ENCODE results near the gene TBCA. TPM values are rescaled to one million over a fixed set of nuclear protein-coding genes. Genes with fewer than 3 reads are reported as not detected.

The TBCA gene
- total and polyA plus RNA-seq, 2 donors (not counting 3 experiments of a cell fraction or from before 2014, with no cell fraction given), result 48.2 to 206 TPM

DNA sequence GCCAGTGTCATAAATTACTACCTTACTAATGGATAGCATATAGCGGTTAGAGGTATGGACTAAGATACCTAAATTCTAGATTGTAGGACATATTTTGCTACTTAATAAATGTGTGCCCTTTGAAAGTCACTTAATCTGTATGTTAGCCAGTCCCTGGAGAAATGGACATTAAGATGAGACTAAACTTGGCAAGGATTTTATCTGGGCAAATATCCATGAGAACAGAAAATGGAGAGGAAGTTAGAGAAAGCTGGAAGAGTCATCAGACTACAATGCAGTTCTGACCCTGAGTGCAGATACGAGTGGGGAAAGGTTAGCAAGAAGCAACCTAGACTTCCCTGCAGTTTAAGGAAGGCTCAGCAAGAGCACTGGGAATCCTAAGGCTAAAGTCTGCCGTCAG lies 33.0 kb downstream of the TBCA start:
- no peaks in the 10 kb centered on the region for H3K9me1 ChIP-seq (replicated peaks; ENCODE audit: control insufficient read depth, extremely low read depth, insufficient read depth, low read length)
- no peak overlapping the region for H3K4me2 ChIP-seq (ENCODE audit: insufficient read depth, low read length)
- H3K9ac ChIP-seq (replicated peaks; ENCODE audit: extremely low read depth, insufficient read depth, low read length), result no peak overlapping the region
- H3K27ac ChIP-seq (ENCODE audit: insufficient read depth, low read depth, low read length), result no peak overlapping the region
- no peaks in the 10 kb centered on the region for H3K27me3 ChIP-seq (ENCODE audit: control insufficient read depth in 2 of 2, insufficient read depth in 2 of 2, low read length in 2 of 2)
- H3K36me3 ChIP-seq (ENCODE audit: control insufficient read depth in 2 of 2, extremely low read depth in 1 of 2, insufficient read depth in 2 of 2, low read length in 2 of 2), result peaks cover 0 to 2% of the 10 kb centered on the region in 2 experiments
- no peak overlapping the region for H3K4me3 ChIP-seq (replicated peaks in 1 of 3; ENCODE audit: insufficient read depth in 1 of 3, low read depth in 1 of 3, low read length in 3 of 3)
- no peaks in the 10 kb centered on the region for H3K9me3 ChIP-seq (replicated peaks; ENCODE audit: control insufficient read depth, insufficient read depth, low read length)
- H3K4me1 ChIP-seq (ENCODE audit: control insufficient read depth, extremely low read depth, insufficient read depth, low read length), result peaks cover 12% of the 10 kb centered on the region
- dilution Hi-C loops (cut with MboI; ENCODE audit: extremely low pct_ligation_motif_present, low sequenced_read_pairs), result no loop called here
- FAIRE-seq (peak; percentile 61), DNase-seq (ENCODE audit: low read depth, low spot score) (peak; percentile 67)
- ChIA-PET POLR2A (no interaction called here), CTCF (interaction anchor here (0.6 to 1.1 kb wide), 3 partner anchors 9 to 17 kb away, joined by 3 to 4 read pairs (median 3); no protein-coding TSS in a partner anchor)
- intact Hi-C loops (cut with micrococcal nuclease), result no loop called here
- peaks cover 76% of the 10 kb centered on the region for H3K79me2 ChIP-seq (ENCODE audit: control insufficient read depth, insufficient read depth, low read length)
- H4K20me1 ChIP-seq (replicated peaks; ENCODE audit: control insufficient read depth, extremely low read depth, insufficient read depth, low read length), result peaks cover 10% of the 10 kb centered on the region
- no TSS peak for BruUV-seq (replicated peaks)
- H2AFZ ChIP-seq (ENCODE audit: low read depth, low read length), result no peak overlapping the region
- TF ChIP-seq, protein P1, sequence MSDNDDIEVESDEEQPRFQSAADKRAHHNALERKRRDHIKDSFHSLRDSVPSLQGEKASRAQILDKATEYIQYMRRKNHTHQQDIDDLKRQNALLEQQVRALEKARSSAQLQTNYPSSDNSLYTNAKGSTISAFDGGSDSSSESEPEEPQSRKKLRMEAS (IDR thresholded peaks at IDR 0.05; ENCODE audit: insufficient read depth, insufficient read length), result no peak
- TF ChIP-seq POLR2AphosphoS5 (IDR thresholded peaks at IDR 0.05; ENCODE audit: insufficient read depth, low read depth, low read length), result peak; percentile 20
- TF ChIP-seq, protein P2, sequence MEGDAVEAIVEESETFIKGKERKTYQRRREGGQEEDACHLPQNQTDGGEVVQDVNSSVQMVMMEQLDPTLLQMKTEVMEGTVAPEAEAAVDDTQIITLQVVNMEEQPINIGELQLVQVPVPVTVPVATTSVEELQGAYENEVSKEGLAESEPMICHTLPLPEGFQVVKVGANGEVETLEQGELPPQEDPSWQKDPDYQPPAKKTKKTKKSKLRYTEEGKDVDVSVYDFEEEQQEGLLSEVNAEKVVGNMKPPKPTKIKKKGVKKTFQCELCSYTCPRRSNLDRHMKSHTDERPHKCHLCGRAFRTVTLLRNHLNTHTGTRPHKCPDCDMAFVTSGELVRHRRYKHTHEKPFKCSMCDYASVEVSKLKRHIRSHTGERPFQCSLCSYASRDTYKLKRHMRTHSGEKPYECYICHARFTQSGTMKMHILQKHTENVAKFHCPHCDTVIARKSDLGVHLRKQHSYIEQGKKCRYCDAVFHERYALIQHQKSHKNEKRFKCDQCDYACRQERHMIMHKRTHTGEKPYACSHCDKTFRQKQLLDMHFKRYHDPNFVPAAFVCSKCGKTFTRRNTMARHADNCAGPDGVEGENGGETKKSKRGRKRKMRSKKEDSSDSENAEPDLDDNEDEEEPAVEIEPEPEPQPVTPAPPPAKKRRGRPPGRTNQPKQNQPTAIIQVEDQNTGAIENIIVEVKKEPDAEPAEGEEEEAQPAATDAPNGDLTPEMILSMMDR (IDR thresholded peaks at IDR 0.05; ENCODE audit: extremely low read depth in 1 of 2, insufficient read depth in 1 of 2, low read depth in 1 of 2, low read length in 2 of 2), result no peak
- TF ChIP-seq GATA2 (IDR thresholded peaks at IDR 0.05; ENCODE audit: insufficient read depth, insufficient read length, low read depth, low read length), result peak; percentile 27

DNA sequence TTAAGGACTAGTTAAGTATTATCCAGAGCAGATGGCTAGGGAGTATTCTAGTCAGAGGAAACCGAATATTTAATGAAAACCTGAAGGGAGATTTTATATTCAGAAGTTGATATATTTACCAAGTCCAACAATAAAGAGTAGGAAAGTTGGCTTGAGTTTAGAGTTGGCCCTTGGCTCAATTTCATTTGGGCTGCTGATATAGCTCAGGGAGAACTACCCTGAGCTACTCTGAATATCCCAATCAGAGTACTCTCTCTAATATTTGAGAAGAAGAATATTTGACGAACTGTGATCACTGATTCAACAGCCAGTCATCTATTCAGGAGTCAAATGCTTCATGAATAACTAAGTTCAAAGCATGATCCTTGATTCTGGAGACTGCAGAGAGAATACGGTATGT lies 34.5 kb downstream of the TBCA start:
- intact Hi-C loops (cut with micrococcal nuclease), result no loop called here
- TF ChIP-seq EZH2 (IDR thresholded peaks at IDR 0.05; ENCODE audit: borderline replicate concordance, low read depth, low read length, severe bottlenecking) (no peak), POLR2A (IDR thresholded peaks at IDR 0.05; ENCODE audit: low read depth, low read length) (no peak), POLR2AphosphoS5 (IDR thresholded peaks at IDR 0.05; ENCODE audit: insufficient read depth, low read depth, low read length) (no peak), JUN (IDR thresholded peaks at IDR 0.05; ENCODE audit: borderline replicate concordance, insufficient read depth, insufficient read length, low read depth) (no peak), GATA2 (IDR thresholded peaks at IDR 0.05; ENCODE audit: insufficient read depth, insufficient read length, low read depth, low read length) (no peak), MYC (IDR thresholded peaks at IDR 0.05; ENCODE audit: low read depth, low read length) (no peak), FOS (IDR thresholded peaks at IDR 0.05; ENCODE audit: borderline replicate concordance, insufficient read depth, low read length) (no peak)
- TF ChIP-seq, protein P1 (IDR thresholded peaks at IDR 0.05; ENCODE audit: insufficient read depth, insufficient read length), result no peak
- TF ChIP-seq, protein P2 (IDR thresholded peaks at IDR 0.05; ENCODE audit: extremely low read depth in 1 of 2, insufficient read depth in 1 of 2, low read depth in 1 of 2, low read length in 2 of 2), result no peak
- Histone ChIP-seq H3K27me3 (ENCODE audit: control insufficient read depth in 2 of 2, insufficient read depth in 2 of 2, low read length in 2 of 2) (no peaks in the 10 kb centered on the region), H3K4me2 (ENCODE audit: insufficient read depth, low read length) (no peak overlapping the region), H3K36me3 (ENCODE audit: control insufficient read depth in 2 of 2, extremely low read depth in 1 of 2, insufficient read depth in 2 of 2, low read length in 2 of 2) (peaks cover 0 to 2% of the 10 kb centered on the region in 2 experiments), H3K9ac (replicated peaks; ENCODE audit: extremely low read depth, insufficient read depth, low read length) (no peak overlapping the region), H3K4me1 (ENCODE audit: control insufficient read depth, extremely low read depth, insufficient read depth, low read length) (peaks cover 12% of the 10 kb centered on the region), H4K20me1 (replicated peaks; ENCODE audit: control insufficient read depth, extremely low read depth, insufficient read depth, low read length) (peaks cover 10% of the 10 kb centered on the region), H3K9me1 (replicated peaks; ENCODE audit: control insufficient read depth, extremely low read depth, insufficient read depth, low read length) (no peaks in the 10 kb centered on the region), H3K9me3 (replicated peaks; ENCODE audit: control insufficient read depth, insufficient read depth, low read length) (no peaks in the 10 kb centered on the region), H3K4me3 (replicated peaks in 1 of 3; ENCODE audit: insufficient read depth in 1 of 3, low read depth in 1 of 3, low read length in 3 of 3) (no peak overlapping the region), H3K27ac (ENCODE audit: insufficient read depth, low read depth, low read length) (no peak overlapping the region), H3K79me2 (ENCODE audit: control insufficient read depth, insufficient read depth, low read length) (peaks cover 76% of the 10 kb centered on the region), H2AFZ (ENCODE audit: low read depth, low read length) (no peak overlapping the region)
- POLR2A ChIA-PET, result no interaction called here
- no peak for FAIRE-seq
- CTCF ChIA-PET, result no interaction called here
- BruUV-seq (replicated peaks), result no TSS peak
- DNase-seq (ENCODE audit: low read depth, low spot score), result no peak
- dilution Hi-C loops (cut with MboI; ENCODE audit: extremely low pct_ligation_motif_present, low sequenced_read_pairs), result no loop called here

Data from endothelial cell of umbilical vein (primary cell).